Cerebellar nuclear complex (tissue), 1 donor: ENCODE results near the gene MYOF.
"Not testable (repeated sequence)": the region's sequence is repeated elsewhere in the genome, so short reads cannot be mapped to it uniquely, and the experiment has no call there.

Source experiments
- DNase-seq, 2 experiments: peaks; one replicate each; lab custom pipeline; 2025; lab: John Stamatoyannopoulos, UW

Gene MYOF

DNA sequence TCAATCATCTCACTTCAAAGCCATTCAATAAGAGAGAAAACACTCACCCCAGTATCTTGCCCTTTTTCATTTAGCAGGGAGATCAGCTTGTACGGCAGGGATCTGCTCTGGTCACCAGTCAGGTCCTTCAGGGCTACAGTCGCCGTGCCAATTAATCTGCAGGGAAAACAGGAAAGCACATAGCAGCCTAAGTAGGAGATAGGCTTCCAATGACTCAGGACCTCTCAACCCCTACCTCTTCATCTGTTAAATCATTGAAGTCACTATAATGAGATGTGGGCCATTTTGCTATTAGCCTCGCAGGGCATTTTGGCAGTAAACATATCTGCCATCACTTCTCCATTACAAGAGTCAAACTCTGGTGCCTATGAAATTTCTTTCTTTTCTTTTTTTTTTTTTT lies 50.8 kb downstream of the MYOF start:
- no peak for DNase-seq

DNA sequence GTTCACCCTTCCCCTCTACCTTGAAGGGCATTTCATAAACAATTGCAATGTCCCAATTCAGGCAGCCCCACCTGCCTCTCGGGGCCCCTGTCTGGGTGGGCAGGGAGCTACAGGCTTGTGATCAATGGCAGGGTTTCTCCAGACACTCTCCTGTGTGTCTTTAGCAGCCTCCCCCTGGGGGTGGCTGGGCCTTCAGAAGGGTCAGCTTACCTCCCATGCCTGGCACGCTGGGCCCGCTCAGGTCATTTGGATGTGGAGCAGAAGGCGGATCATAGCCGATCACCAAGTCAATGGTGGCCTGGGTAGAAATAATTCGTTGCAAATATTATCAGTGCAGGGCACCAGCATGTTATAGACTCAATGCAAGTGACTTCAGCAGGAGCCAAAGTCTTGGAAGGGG lies 56.3 kb downstream of the MYOF start:
- DNase-seq = no peak

DNA sequence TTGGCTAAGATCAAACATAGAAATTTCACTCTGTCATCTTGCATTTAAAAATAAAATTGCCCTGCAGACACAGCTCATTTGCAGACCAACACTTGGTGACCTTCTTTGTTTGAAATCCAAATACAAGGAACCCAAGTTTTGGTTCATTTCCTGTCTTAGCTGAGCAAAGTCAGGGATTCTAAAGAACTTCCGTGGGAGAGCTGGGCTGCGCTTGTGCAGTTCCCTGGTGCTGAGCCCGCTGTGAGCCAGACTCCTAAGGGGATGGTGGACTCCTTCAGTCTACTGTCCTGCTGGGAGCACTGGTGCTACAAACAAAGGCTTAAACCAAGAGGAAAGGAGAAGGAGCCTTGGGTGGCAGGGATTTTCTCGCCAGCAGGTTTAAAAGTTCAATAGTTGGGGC lies 60.0 kb downstream of the MYOF start:
- DNase-seq = no peak

DNA sequence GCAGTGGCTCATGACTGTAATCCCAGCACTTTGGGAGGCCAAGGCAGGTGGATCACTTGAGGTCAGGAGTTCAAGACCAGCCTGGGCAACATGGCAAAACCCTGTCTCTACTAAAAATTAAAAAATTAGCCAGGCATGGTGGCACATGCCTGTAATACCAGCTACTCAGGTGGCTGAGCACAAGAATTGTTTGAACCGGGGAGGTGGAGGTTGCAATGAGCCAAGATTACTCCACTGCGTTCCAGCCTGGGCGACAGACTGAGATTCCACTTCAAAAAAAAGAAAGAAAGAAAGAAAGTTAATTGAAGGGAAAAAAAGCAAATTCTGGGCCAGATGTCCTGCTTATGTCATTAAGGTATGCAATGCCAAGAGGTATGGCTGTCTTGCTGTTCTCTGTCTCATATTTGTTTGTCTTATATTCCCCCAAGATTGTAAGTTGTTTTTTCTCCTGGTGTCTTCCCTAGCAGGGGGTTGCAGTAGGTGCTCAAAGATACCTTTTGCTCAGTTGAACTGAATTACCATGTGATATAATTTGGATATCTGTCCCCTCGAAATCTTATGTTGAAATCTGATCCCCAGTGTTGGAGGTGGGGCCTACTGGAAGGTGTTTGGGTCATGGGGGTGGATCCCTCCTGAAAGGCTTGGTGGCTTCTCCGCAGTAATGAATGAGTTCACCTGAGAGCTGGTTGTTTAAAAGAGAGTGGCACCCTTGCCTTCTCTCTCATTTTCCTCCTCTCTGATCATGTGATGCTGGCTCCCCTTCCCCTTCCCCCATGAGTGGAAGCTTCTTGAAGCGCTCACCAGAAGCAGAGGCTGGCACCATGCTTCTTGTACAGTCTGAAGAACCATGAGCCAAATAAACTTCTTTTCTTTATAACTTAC lies 60.9 kb downstream of the MYOF start:
- DNase-seq = no peak

DNA sequence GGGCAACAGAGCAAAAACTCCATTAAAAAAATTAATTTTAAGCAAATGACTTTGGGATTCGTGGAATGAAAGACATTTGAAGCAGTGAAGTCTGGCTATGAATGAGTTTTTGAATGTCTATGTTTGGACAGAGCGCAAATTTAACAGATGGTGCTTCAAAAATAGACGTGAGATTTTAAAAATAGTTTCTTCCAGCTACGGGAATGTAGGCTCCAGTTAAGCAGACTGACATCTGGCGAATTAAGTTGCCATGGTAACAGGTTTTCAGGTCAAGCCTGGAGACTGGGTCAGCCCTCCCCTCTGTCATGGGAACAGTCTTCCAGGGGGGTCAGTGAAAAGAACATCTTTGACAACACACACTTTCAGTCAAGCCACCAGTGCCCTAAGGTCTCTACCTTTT lies 62.0 kb downstream of the MYOF start:
- DNase-seq = peak in 1 of 2 experiments; percentile 9

DNA sequence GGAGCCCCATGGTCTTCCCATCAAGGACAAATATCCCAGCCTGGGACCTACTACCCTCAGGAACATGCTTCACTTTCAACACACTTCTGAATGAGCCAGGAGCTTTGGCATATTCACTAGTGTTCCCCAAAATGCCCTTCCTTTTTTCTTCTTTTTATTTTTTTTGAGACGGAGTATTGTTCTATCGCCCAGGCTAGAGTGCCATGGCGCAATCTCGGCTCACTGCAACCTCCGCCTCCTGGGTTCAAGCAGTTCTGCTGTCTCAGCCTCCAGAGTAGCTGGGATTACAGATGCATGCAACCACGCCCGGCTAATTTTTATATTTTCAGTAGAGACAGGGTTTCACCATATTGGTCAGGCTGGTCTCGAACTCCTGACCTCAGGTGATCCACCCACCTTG lies 63.1 kb downstream of the MYOF start:
- DNase-seq = not testable (repeated sequence)

DNA sequence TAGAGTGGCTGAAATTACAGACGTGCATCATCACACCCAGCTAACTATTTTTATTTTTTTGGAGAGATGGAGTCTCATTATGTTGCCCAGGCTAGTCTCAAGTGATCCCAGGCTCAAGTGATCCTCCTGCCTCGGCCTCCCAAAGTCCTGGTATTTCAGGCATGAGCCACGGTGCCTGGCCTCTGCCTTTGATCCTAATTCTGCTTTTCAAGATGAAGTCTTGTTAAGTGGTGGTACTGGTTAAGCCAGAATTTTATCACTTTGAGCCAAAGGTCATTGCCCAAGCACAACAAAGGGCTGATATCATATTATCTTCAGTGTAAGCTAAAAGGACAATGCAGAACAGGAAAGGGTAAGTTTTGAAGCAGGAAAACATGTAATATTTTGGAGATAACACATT lies 64.2 kb downstream of the MYOF start:
- DNase-seq = no peak

DNA sequence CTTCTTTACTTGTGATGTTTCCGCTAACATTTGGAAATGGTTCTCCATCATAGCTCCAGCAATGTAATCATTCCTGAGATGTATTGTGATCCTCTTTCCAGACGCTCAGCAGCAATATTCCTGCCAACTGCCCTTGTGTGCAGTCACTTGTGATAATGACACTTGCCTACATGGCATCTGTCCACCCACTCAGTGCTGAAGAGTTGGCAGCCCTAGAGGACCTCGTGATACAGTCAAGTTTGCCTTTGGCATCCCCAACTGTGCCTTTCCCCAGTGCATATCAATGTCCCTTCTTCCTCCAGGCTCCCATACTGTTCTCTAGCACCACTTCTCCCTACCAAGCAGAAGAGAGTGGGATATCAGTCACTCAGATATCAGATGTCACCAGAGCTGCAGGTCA lies 64.9 kb downstream of the MYOF start:
- DNase-seq = peak in 1 of 2 experiments; percentile 35

DNA sequence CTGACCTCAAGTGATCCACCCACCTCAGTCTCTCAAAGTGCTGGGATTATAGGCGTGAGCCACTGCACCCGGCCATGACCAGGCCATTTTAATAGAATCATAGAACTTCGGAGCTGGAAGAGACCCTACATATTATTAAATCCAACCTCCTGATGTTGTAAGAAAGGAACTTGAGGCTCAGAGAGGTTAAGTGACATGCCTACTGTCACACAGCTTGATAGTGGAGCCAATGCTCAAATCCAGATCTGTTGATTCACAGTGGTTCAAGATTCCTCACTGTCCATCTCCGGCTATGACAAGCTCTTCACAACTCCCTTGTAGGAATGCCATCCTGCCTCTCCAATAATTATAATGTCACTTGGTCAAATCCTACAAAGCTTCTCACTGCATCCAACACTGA lies 65.3 kb downstream of the MYOF start:
- DNase-seq = no peak

DNA sequence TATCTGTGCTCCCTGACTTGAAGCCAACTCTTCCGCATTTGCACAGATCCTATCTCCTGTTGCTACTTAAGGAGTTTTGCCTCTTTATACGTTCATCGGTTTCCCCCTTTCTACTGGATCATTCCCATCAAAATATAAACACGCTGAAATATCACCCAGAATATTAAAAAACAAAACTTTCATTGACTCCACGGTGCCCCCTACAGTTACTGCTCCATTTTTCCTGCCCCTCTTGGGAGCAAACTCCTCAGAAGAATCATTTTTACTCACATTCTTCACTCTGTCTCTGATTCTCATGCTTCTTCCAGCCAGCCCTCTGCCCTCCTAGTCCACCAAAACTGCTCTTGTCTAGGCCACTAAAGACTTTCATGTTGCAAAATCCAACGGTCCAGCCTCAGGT lies 66.4 kb downstream of the MYOF start:
- no peak for DNase-seq

DNA sequence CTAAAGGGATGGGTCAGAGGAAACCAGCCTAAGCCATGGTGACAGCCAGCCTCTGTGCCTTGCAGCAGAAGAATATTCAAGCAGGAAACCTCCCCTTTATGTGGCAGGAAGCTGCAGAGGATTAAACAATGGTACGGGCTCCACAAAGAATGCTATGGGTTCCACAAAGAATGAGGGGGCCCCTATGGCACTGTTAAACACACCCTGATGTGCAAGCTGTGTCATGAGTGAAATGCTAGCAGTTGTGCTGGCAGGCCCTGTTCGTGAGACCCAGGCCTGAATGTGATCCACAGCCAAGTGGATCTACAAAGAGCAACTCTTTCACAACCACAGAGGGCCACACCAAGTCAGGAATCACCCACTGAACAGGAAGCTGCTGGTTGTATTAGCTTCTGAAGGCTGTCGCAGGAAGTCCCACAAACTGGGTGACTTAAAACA lies 68.9 kb downstream of the MYOF start:
- no peak for DNase-seq

DNA sequence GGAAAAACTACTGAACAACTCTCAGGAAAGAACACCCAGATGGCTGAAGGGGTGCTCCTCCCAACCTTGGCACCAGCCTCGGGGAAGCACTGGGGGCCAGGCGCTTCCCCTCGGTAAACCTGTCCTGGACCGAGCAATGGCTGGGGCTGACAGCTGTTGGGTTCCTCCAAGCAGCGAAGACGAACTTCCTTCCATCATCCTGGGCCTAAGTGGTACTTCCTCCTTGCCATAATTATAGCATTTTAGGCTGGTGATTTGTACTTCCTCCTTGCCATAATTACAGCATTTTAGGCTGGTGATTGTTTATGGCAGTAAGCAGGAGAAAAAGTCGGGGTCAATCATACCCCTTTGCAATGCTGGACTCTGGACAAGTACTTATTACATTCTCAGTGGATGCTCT lies 69.3 kb downstream of the MYOF start:
- DNase-seq = no peak

DNA sequence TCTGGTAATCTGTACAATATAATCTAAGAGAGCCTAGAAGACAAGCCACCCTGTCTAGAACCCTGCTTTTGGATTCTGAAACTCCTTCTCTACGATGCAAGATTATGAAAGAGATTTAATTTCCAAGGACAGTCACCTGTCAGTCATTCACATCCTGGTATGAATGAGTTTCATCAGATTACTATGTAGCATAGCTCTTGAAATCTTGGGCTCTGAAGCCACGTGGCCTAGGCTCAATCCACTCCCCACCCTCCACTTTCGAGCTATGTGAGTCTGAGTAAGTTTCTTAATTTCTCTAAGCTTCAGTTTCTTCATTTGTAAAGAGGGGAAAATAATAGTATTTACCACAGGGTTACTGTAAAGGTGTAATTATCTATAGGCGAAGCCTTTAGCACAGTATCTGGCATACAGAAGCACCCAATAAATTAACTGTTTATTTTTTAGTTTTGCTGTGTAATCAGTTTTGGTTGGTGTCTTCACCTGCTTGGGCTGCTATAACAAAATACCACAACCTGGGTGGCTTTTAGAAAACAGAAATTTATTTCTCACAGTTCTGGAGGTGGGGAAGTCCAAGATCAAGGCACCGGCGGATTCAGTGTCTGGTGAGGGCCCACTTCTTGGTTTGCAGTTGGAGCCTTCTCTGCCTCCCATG lies 71.3 kb downstream of the MYOF start:
- no peak for DNase-seq

DNA sequence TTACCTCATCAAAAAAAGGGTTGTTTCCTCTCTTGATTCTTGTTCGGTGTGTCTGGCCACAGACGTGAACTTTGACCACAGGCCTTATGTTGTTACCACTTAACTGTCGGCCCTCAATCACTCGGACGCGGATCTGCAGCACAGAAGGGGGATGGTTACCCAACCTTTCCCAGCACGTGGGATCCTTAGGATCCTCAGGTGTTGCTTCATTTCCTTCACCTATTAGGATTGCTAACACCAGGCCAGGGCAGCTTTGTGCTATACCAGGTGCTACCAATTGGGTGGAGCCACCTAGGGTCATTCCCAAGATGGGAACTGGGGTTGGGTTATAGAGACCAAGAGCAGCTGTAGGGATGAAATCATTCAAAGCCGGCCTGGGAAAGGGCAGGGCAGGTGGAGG lies 73.4 kb downstream of the MYOF start:
- no peak for DNase-seq

DNA sequence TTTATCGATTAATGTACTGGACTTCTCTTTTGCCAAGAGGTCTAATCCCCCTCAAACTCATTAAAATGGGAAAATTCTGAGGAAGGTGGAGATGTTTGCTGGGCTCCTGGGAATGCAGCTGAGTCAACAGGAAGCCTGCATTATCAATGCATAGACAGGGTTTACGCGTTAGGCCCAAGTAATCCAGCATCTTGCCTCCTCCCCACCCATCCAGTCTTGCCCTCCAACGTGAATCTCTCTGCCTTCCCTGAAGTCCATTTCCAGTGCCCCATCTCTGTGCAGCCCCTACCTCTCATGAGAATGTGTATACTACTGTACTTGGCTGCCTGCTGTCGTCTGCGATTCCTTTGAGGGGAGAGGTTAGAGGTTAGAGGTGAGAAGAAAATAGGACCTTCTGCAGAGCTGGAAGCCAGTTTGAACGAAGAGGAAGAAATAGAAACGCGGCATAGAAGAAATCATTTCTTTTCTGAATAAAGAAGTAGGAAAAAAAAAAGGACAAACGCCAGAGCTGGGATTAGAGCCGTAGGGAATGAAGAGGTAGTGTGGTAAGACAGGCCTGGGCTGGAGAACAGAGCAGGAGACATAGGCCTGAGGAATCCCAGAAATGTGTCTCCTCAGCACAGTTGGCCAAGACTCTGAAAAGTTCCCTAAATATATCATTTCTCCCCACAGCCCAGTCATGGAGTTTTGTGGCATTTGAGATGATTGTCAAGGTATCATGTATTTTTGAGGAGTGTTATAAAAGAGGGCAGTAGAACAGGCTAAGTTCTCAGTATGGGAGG lies 75.6 kb downstream of the MYOF start:
- no peak for DNase-seq

DNA sequence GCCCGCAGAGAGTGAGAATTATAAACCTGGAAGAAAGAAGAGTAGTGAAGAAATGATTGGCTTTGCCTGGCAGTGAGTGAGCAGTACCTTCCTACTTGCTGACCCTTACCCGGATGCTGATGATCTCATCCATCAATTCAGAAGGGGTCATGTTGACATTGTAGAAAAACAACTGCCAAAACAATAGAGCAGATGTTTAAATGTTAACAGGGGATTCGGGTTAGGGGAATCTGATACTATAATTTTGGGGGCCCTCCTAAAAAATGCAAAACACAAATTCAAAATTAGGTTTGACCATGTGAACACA lies 78.1 kb downstream of the MYOF start:
- no peak for DNase-seq

DNA sequence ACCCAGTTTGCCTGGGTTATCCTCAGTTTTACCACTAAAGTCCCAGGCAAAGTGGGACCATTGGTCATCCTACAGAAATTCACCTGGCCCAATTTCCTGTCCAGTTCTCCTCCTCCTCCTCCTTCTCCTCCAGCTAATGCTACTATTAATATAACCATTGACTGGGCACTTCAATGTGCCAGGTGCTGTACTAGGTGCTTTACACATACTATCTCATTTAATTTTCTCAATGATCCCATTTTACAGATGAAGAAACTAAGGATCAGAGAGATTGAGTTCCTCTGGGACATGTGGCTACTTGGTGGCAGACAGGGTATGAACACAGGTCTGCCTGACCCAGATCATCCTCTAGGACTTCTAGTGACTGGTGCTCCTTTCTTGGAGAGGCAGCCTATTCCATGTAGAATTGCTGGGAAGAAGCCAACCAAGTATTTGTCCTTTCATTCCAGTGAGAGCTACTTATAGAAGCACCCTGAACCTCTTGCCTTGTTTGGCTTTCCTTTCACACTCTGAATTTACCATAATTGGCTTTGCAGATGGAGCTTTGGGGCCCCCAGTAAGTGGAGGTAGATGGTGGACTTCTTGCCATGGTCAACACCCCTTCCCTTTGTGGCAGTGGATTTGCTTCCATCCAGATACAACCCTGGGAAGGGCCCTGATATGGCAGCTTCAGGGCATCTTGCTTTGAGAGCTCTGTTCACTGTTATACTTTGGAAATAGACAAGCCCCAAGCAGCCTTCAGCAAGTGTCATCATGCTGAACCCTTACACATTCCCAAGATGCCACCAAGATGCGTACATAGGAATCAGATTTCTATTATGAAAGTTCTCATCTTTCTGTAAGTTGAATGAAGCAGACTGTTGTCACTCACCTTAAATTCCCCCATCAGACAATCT lies 78.7 kb downstream of the MYOF start:
- DNase-seq = no peak

DNA sequence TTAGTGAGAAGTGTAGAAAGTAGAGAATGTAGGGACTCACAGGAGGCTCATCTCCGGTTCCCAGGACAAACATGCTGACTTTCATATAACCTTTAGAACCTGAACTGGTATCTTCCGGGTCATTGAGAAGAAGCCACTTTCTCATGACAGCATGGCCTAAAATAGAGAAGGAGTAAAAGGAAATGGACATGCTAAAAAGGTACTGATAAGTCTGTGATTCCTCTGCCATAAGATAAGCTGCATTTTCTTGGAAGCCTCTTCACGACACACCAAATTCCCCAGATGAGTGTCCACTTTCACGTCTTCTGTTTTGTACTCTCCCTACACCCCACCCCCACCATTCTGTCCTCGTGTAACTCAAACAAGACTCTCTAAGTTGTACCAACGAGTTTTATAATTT lies 79.9 kb downstream of the MYOF start:
- no peak for DNase-seq

DNA sequence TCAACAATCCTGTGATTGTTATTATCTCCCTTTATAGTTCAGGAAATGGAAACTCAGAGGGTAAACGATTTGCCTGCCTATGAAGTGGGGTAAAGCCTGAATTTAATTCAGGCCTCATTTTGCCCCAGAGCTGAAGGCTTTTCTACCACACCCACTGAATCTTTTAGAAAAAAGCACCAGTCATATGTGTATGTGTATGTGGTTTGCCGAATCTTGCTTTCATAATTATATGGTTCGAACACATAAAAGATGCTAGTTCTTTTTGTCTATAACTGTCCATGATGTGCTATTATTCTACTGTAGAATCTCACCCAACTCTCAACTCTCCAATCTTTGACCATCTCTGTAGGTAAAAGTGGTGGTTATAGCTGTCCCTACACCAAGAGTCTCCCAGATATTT lies 83.6 kb downstream of the MYOF start:
- no peak for DNase-seq

DNA sequence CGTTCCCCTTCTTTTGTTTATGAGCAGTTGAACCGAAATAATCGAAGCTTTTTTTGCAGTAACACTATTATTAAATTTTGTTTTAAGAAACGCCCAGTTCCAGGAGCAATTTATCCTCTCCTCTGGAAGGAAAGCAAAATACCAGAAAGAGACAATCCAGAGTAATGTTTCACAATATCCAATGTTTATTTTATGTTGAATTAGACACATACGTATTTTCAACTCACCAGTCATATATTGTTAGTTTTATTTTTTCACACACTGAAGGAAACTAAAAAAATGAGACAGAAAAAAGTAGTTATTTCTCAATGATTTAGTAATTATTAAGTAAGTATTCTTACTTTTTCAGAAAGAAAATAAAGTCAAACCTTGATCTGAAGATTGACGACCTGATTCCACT lies 85.1 kb downstream of the MYOF start:
- no peak for DNase-seq

DNA sequence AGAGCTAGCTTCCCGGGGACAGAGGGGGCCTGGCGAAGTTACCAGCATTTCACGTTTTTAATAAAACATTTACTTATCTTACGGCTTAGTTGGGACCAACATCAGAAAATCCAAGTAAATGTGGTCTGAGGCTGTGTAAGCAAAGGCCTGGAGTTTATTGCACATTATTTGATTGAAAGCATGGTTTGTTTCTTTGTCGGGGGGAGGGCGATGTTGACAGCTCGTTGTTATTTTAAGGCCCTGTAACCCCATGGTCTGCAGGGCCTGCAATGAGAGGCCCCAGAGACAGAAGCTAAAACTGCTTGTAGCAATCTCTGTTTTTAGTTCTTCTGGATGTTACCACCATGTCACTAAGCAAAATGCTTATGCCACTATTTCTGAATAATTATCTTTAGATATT lies 88.9 kb downstream of the MYOF start:
- no peak for DNase-seq

DNA sequence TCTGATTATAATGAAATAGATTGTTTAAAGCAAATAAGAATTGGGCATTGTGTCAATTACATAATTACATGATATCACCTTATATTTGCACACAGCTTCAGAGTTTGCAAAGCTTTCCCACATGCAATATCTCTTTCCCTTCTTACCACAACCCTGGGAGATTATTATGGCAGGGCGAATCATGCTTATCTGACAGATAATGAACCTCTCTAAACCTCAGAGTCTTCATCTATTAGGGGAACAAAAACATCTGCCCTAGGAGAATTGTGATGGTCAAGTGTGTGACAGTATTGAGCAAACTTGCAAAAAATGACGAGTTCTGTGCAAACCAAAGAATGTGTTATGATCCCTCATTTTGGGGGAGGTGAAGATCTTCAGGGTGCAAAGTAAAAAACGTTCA lies 90.0 kb downstream of the MYOF start:
- no peak for DNase-seq
